ENCODE data around the gene IQCM.

IQCM gene

DNA sequence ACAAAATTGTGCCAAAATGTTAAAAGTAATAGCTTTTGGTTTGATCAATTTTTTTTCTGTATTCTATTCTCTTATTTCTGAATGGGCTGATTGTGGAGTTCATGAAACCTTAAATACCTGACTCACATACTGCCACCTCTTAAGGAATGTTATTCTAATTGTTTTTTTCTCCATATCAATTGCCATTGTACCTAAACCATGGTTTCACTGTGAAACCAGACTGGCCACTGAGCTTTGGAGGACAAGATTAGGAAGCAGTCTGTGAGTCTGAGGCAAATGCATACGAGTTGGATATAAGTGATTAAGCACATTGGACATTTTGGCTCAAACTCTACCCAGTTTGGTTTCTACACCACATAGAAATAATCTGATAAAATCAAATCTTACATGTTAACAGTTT lies 184.0 kb downstream of the IQCM start:
- Histone ChIP-seq H3K36me3 (replicated peaks) (no peaks in the 10 kb centered on the region), H3K4me3 (ENCODE audit: low read depth, low read length) (no peak overlapping the region), H3K27ac (no peak overlapping the region), H3K27me3 (replicated peaks) (no peaks in the 10 kb centered on the region)
- DNase-seq, result no peak
- in situ Hi-C loops (cut with HindIII; ENCODE audit: low pct_ligation_motif_present, low sequenced_read_pairs), result no loop called here
- TF ChIP-seq, protein P1, sequence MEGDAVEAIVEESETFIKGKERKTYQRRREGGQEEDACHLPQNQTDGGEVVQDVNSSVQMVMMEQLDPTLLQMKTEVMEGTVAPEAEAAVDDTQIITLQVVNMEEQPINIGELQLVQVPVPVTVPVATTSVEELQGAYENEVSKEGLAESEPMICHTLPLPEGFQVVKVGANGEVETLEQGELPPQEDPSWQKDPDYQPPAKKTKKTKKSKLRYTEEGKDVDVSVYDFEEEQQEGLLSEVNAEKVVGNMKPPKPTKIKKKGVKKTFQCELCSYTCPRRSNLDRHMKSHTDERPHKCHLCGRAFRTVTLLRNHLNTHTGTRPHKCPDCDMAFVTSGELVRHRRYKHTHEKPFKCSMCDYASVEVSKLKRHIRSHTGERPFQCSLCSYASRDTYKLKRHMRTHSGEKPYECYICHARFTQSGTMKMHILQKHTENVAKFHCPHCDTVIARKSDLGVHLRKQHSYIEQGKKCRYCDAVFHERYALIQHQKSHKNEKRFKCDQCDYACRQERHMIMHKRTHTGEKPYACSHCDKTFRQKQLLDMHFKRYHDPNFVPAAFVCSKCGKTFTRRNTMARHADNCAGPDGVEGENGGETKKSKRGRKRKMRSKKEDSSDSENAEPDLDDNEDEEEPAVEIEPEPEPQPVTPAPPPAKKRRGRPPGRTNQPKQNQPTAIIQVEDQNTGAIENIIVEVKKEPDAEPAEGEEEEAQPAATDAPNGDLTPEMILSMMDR (IDR thresholded peaks at IDR 0.05; ENCODE audit: low read depth, low read length, missing control alignments), result no peak

DNA sequence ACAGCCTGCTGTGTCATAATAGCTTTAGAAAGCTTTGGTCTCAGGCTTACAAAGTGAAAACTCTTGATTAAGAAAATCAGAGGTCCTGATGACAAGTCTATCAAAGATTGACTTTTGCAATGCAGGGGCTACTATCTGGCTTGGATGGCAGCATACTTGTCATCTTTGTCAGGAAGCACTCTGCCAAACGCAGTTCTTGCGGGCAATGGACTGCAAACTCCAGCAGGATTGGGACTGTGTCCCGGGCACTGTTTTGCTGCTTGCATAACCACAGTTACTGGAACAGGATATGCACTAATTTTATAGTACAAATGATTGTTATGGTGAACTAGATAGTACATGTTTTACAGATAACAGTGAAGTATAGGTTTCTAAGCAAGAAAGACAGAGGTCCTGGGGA lies 185.6 kb downstream of the IQCM start:
- TF ChIP-seq, protein P1 (IDR thresholded peaks at IDR 0.05; ENCODE audit: low read depth, low read length, missing control alignments), result no peak
- DNase-seq, result no peak

DNA sequence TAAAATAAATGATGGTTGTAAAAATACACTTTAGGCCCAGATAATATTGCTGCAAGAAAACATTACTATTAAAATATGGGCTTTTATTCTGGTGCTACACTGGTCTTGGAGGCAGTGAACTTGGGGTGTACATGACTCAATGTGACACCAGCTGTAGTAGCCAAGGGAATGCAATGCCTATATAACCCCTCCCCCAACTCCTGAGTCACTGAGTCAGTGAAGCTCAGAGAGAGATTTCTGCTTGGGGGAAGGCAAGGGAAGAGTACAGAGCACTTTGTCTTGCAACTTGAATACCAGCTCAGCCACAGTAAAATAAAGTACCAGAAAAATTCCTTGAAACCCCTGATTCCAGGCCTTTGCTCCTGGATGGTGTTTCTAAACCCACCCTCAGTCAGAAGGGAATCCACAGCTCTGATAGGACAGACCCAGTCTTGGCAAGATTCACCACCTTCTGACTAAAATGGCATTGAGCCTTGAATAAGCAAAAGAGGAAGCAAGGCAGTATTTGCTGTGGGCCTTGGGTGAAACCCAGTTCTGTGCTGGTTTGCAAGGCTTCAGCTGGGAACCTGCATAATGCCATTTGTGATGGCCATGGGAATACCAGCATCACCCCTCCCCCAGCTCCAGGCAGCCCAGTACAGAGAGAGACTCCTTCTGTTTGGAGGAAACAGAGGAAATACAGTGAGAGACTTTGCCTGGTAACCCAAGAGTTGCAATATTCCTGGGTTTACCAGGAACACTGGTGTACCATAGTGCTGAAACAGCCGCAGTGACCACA lies 209.9 kb downstream of the IQCM start:
- DNase-seq, result peak; percentile 75
- TF ChIP-seq, protein P1 (IDR thresholded peaks at IDR 0.05; ENCODE audit: low read depth, low read length, missing control alignments), result no peak
- in situ Hi-C loops (cut with HindIII; ENCODE audit: low pct_ligation_motif_present, low sequenced_read_pairs), result no loop called here

More for the DNA sequence above, 185.6 kb downstream of the IQCM start:
- Histone ChIP-seq H3K4me3 (ENCODE audit: low read depth, low read length) (no peak overlapping the region), H3K27me3 (replicated peaks) (no peaks in the 10 kb centered on the region), H3K27ac (no peak overlapping the region), H3K36me3 (replicated peaks) (no peaks in the 10 kb centered on the region)
- in situ Hi-C loops (cut with HindIII; ENCODE audit: low pct_ligation_motif_present, low sequenced_read_pairs), result no loop called here

DNA sequence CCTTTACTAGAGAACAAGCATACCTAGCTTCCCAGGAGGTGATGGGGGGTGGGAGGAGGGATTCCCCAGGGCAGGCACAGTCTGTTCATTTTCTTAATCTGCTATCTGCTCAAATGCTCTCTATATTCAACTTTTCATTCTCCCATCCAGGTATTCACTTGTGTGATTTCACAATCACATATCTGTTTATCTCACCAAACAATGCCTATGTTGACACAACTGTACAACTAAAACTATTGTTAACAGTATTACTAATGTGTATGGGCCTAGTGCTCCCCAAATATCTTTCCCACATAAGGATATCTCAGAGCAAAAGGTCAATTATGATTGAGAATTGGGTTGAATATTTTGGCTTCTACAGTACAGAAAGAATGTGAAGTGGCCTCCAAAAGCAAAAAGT lies 210.8 kb downstream of the IQCM start:
- no peak overlapping the region for H3K4me3 ChIP-seq (ENCODE audit: low read depth, low read length)
- H3K27ac ChIP-seq, result no peak overlapping the region
- no peaks in the 10 kb centered on the region for H3K36me3 ChIP-seq (replicated peaks)
- in situ Hi-C loops (cut with HindIII; ENCODE audit: low pct_ligation_motif_present, low sequenced_read_pairs), result no loop called here
- no peaks in the 10 kb centered on the region for H3K27me3 ChIP-seq (replicated peaks)
- TF ChIP-seq, protein P1 (IDR thresholded peaks at IDR 0.05; ENCODE audit: low read depth, low read length, missing control alignments), result no peak
- DNase-seq, result no peak

More for the DNA sequence above, 209.9 kb downstream of the IQCM start:
- Histone ChIP-seq H3K4me3 (ENCODE audit: low read depth, low read length) (no peak overlapping the region), H3K27ac (no peak overlapping the region), H3K27me3 (replicated peaks) (no peaks in the 10 kb centered on the region), H3K36me3 (replicated peaks) (no peaks in the 10 kb centered on the region)

DNA sequence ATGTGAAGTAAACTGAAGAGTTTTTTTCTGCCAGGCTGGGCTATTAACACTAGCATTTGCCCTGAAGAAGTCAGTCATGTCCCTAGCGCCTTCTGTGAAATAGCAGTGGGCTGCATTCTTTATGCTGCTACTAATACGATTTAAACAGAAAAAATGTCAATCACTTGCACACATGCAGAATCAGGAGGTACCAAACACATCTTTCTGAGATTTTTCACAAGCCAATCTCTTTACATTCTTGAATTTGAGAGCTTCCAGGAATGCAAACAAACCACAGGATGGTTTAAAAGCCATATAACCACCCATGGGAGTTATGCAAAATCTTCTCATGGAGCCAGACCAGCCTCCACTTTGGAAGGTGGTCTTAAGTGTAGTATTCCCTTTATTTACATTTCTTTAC lies 220.1 kb downstream of the IQCM start:
- TF ChIP-seq, protein P1 (IDR thresholded peaks at IDR 0.05; ENCODE audit: low read depth, low read length, missing control alignments), result no peak
- Histone ChIP-seq H3K27me3 (replicated peaks) (no peaks in the 10 kb centered on the region), H3K27ac (no peak overlapping the region), H3K36me3 (replicated peaks) (no peaks in the 10 kb centered on the region), H3K4me3 (ENCODE audit: low read depth, low read length) (no peak overlapping the region)
- peak; percentile 2 for DNase-seq
- in situ Hi-C loops (cut with HindIII; ENCODE audit: low pct_ligation_motif_present, low sequenced_read_pairs), result no loop called here

DNA sequence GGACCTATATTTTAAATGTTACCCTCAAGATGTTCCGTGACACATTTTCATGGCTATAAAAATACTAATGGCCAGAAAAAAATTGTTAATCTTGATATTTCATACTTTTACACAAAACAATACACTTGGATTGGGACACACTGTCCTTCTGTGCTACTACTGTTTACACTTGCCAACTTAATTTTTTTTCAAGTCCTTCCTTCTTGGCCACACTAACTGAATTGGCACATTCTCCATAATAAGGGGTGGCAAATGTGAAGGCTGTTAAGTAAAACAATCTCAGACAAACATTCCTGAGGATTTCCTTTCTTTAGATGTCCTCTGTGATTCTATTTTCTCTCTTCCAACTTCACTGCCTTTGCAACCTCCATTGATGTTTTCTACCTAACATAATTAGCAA lies 225.8 kb downstream of the IQCM start:
- no peak for DNase-seq
- no peaks in the 10 kb centered on the region for H3K36me3 ChIP-seq (replicated peaks)
- in situ Hi-C loops (cut with HindIII; ENCODE audit: low pct_ligation_motif_present, low sequenced_read_pairs), result no loop called here
- no peak overlapping the region for H3K27ac ChIP-seq
- no peaks in the 10 kb centered on the region for H3K27me3 ChIP-seq (replicated peaks)
- TF ChIP-seq, protein P1 (IDR thresholded peaks at IDR 0.05; ENCODE audit: low read depth, low read length, missing control alignments), result no peak
- no peak overlapping the region for H3K4me3 ChIP-seq (ENCODE audit: low read depth, low read length)
